Hepatocyte (in vitro differentiated cells): ENCODE measurements around the gene IL23R.

Source experiments
- CTCF ChIP-seq: fragments of 200-600 bp; sonication (generic); IDR thresholded peaks from 2 replicates; pipeline ENCODE4 v1.5.1; 2016; ENCODE audit warnings: antibody characterized with exemption, mild to moderate bottlenecking; ENCODE audit not compliant: poor library complexity
- EZH2 ChIP-seq: fragments of 200-600 bp; sonication (generic); IDR thresholded peaks from 2 replicates; pipeline ENCODE4 v1.6.1; 2016; ENCODE audit warnings: antibody characterized with exemption, mild to moderate bottlenecking, borderline replicate concordance
- EZH2phosphoT487 ChIP-seq: fragments of 200-600 bp; sonication (generic); IDR thresholded peaks from one replicate; pipeline ENCODE4 v1.6.1; 2018; ENCODE audit warnings: antibody characterized with exemption, mild to moderate bottlenecking, low read depth, moderate library complexity; ENCODE audit not compliant: unreplicated experiment, severe bottlenecking

- TF ChIP-seq CTCF = no peak
- no peak for TF ChIP-seq EZH2phosphoT487
- no peak for TF ChIP-seq EZH2
Observed at GRCh38 chr1:67290236-67290635, 124.0 kb downstream of the IL23R start.
